SK-N-SH (cell line): ENCODE data around the gene MAST1. TPM values are rescaled to one million over a fixed set of nuclear protein-coding genes. Genes with fewer than 3 reads are reported as not detected.
A peak's percentile ranks its signal among the peaks of the same experiment; 100 is the strongest.

Experiments used
- CTCF ChIA-PET: fragments of 300-600, 350-600 bp; formaldehyde crosslinking; extraction: SDS; loops from one replicate; lab custom pipeline; 2021; lab: Yijun Ruan, JAX
- POLR2A ChIA-PET: fragments of 350-600 bp; sonication (Branson Sonifier 250); formaldehyde crosslinking; extraction: SDS; loops from one replicate; lab custom pipeline; 2020; ENCODE audit warnings: antibody characterized with exemption, inconsistent platforms; lab: Yijun Ruan, JAX
- DNase-seq: peaks from one replicate; pipeline ENCODE4 v3.0.0; 2012
- H2AFZ ChIP-seq: fragments of 200-600 bp; sonication (generic); 2 replicates; pipeline ENCODE4 v1.8.1; 2016; ENCODE audit warnings: antibody characterized with exemption, mild to moderate bottlenecking, low read depth
- H3F3A ChIP-seq: fragments of 200-600 bp; sonication (generic); replicated peaks from 2 replicates; pipeline ENCODE3; 2016; ENCODE audit warnings: antibody characterized with exemption, mild to moderate bottlenecking; ENCODE audit not compliant: insufficient read depth
- H3K27ac ChIP-seq, 2 experiments: fragments of 200-500 bp in 1 of 2; fragments of 200-600 bp in 1 of 2; sonication (Bioruptor generic) in 1 of 2; sonication (generic), shearing (Covaris generic) in 1 of 2; 2 replicates each; pipeline versions ENCODE4 v1.5.1 to v1.6.1; 2014 to 2016; ENCODE audit warnings: low read depth in 2 of 2, inconsistent platforms in 1 of 2, low read length in 1 of 2, mild to moderate bottlenecking in 1 of 2, mixed read lengths in 1 of 2
- H3K27me3 ChIP-seq: fragments of 200-600 bp; sonication (generic), shearing (Covaris generic); 2 replicates; pipeline ENCODE4 v1.6.1; 2016; ENCODE audit warnings: mixed run types; ENCODE audit not compliant: insufficient read depth
- H3K36me3 ChIP-seq, 2 experiments: fragments of 200-500 bp in 1 of 2; fragments of 200-600 bp in 1 of 2; sonication (Bioruptor generic) in 1 of 2; sonication (generic) in 1 of 2; replicated peaks in 1 of 2; 2 replicates each; pipeline versions ENCODE3 to v1.5.1; 2014 to 2016; ENCODE audit warnings: low read length in 1 of 2, mild to moderate bottlenecking in 1 of 2; ENCODE audit not compliant: insufficient read depth in 2 of 2, control insufficient read depth in 1 of 2
- H3K4me1 ChIP-seq, 2 experiments: fragments of 200-500 bp in 1 of 2; fragments of 200-600 bp in 1 of 2; sonication (Bioruptor generic) in 1 of 2; sonication (generic), shearing (Covaris generic) in 1 of 2; 2 replicates each; pipeline versions ENCODE4 v1.5.1 to v1.6.1; 2014 to 2016; ENCODE audit warnings: low read depth in 1 of 2, low read length in 1 of 2, mixed run types in 1 of 2; ENCODE audit not compliant: insufficient read depth in 2 of 2, control insufficient read depth in 1 of 2
- H3K4me2 ChIP-seq: fragments of 200-600 bp; sonication (generic), shearing (Covaris generic); 2 replicates; pipeline ENCODE4 v1.6.1; 2017; ENCODE audit warnings: mixed run types
- H3K4me3 ChIP-seq, 2 experiments: fragments of 200-500 bp in 1 of 2; fragments of 200-600 bp in 1 of 2; sonication (Bioruptor generic) in 1 of 2; sonication (generic), shearing (Covaris generic) in 1 of 2; 2 replicates each; pipeline versions ENCODE4 v1.5.1 to v1.8.1; 2014 to 2016; ENCODE audit warnings: low read depth in 2 of 2, inconsistent platforms in 1 of 2, low read length in 1 of 2, mild to moderate bottlenecking in 1 of 2, mixed read lengths in 1 of 2, moderate library complexity in 1 of 2
- H3K79me2 ChIP-seq: fragments of 200-600 bp; sonication (generic); 2 replicates; pipeline ENCODE4 v1.8.1; 2017; ENCODE audit warnings: mild to moderate bottlenecking; ENCODE audit not compliant: insufficient read depth
- H3K9ac ChIP-seq: fragments of 200-600 bp; sonication (generic); 2 replicates; pipeline ENCODE4 v1.6.1; 2017; ENCODE audit warnings: mixed run types
- H3K9me2 ChIP-seq: fragments of 200-600 bp; sonication (generic); 2 replicates; pipeline ENCODE4 v1.6.1; 2017; ENCODE audit warnings: mixed run types
- H3K9me3 ChIP-seq: fragments of 200-600 bp; sonication (generic); 2 replicates; pipeline ENCODE4 v1.6.1; 2017; ENCODE audit warnings: mixed run types, mild to moderate bottlenecking, moderate library complexity
- H4K20me1 ChIP-seq: fragments of 200-600 bp; sonication (generic); 2 replicates; pipeline ENCODE4 v1.6.1; 2017; ENCODE audit warnings: mild to moderate bottlenecking, mixed run types; ENCODE audit not compliant: insufficient read depth
- FOXJ3 ChIP-seq: sonication (generic); formaldehyde crosslinking; IDR thresholded peaks from 2 replicates; pipeline ENCODE4 v1.5.1; 2020; ENCODE audit warnings: mild to moderate bottlenecking, missing genetic modification reagents
- MAX ChIP-seq: IDR thresholded peaks from 2 replicates; pipeline ENCODE4 v1.4.0; 2012; ENCODE audit warnings: low read depth
- MXI1 ChIP-seq: IDR thresholded peaks from 2 replicates; pipeline ENCODE4 v1.6.1; 2012; ENCODE audit warnings: mild to moderate bottlenecking, low read depth, low read length, improper control_type of control experiment
- PBX3 ChIP-seq: IDR thresholded peaks from 2 replicates; pipeline ENCODE4; 2012
- POLR2AphosphoS5 ChIP-seq: IDR thresholded peaks from 2 replicates; pipeline ENCODE4 v1.6.1; 2012; ENCODE audit warnings: low read depth, low read length
- RCOR1 ChIP-seq: fragments of 150-350 bp; IDR thresholded peaks from 2 replicates; pipeline ENCODE4 v1.6.1; 2017; ENCODE audit warnings: antibody characterized with exemption, low read length
- REST ChIP-seq: IDR thresholded peaks from 2 replicates; pipeline ENCODE4 v1.6.1; 2012; ENCODE audit warnings: mild to moderate bottlenecking, low read depth, low read length, moderate library complexity
- SMC3 ChIP-seq: IDR thresholded peaks from 2 replicates; pipeline ENCODE4 v1.6.1; 2012; ENCODE audit warnings: low read depth, low read length, improper control_type of control experiment
- WGBS: methylation state at CpG from one replicate; pipeline ENCODE4 v1.1.6; 2017; ENCODE audit warnings: low lambda C conversion rate; 5-methylcytosine and 5-hydroxymethylcytosine counted together
- polyA plus RNA-seq, 3 experiments: library from polyadenylated mRNA; depleted of rRNA; stranded (reverse); fragments of >200 nt; gene quantifications; 2 replicates each; pipeline ENCODE4 v1.2.3, GENCODE V29; 2012

MAST1 gene
- polyA plus RNA-seq, 1 of the 3 experiments (the other 2 are of a cell fraction): 9.7 TPM

- TF ChIP-seq REST: no peak
These were observed 43.9 kb upstream of the MAST1 start (continued) for GRCh38 chr19:12794196-12794941.

GRCh38 chr19:12794971-12795381 is 43.3 kb upstream of the MAST1 start:
- Histone ChIP-seq H2AFZ (no peak overlapping the region), H3F3A (peaks cover 35% of the 10 kb centered on the region), H4K20me1 (peaks cover 17% of the 10 kb centered on the region), H3K4me2 (no peak overlapping the region), H3K4me1 (peaks cover 12 to 25% of the 10 kb centered on the region in 2 experiments; a peak in 3 of 4 replicates), H3K36me3 (peaks cover 5 to 10% of the 10 kb centered on the region in 2 experiments), H3K9me2 (no peaks in the 10 kb centered on the region), H3K9ac (no peak overlapping the region), H3K27me3 (no peaks in the 10 kb centered on the region), H3K9me3 (no peaks in the 10 kb centered on the region), H3K4me3 (no peak overlapping the region), H3K79me2 (peaks cover 20% of the 10 kb centered on the region), H3K27ac (peak overlapping the region in 1 of 2 experiments; percentile 86; a peak in 1 of 4 replicates)
- TF ChIP-seq MAX: no peak
- no peak for TF ChIP-seq MXI1
- no peak for TF ChIP-seq PBX3
- TF ChIP-seq SMC3: no peak
- no peak for TF ChIP-seq FOXJ3 (CRISPR knock-in tag)
- TF ChIP-seq POLR2AphosphoS5: no peak
- TF ChIP-seq RCOR1: no peak
- ChIA-PET POLR2A (interaction anchor here (2.3 kb wide), 1 partner anchor 17 kb away, joined by 22 read pairs; no protein-coding TSS in a partner anchor), CTCF (interaction anchor here (1.2 to 17.1 kb wide), 8 partner anchors 8 to 170 kb away, joined by 5 to 447 read pairs (median 16); partner anchors contain the start of genes HOOK2 and TRIR)
- no peak for DNase-seq
- 95% methylated on average over 9 of the region's 9 CpGs for WGBS
